Epidermal melanocyte (primary cell): ENCODE results near the gene ELOVL3.

Experiments
- DNase-seq: peaks from one replicate; pipeline ENCODE4 v3.0.0; 2011; ENCODE audit warnings: low spot score; ENCODE audit not compliant: insufficient read length

ELOVL3 gene

DNA sequence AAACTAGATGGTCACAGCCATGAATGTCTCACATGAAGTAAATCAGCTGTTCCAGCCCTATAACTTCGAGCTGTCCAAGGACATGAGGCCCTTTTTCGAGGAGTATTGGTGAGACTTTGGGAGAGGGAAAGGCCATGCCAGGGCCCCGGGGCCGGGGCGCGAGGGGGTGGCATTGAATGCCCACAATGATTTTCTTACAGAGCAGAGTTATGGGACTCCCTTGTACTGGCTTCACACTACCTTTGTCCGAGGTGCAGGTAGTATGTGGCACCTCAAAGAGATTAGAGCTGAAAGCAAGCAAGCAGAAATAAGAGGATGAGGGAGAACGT, 407 bp downstream of the ELOVL3 start:
- DNase-seq = no peak

DNA sequence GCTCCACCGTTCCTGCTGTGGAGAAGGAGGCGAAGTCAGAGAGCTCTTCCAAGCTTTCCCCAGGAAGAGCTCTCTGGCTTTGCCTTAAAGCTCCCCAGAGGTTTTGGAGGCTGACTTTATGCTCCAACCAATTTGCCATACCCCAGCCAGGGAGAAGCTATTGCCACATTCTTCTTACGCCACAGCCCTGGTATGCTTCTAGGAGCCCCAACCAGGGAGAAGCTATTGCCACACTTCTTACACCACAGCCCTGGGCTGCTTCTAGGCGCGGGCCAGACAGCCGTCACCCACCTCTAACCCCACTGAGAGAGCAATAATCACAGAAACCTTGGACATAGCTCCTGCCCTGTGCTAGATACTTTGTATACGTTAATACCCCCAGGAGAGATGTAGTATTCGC, 951 bp downstream of the ELOVL3 start:
- DNase-seq = peak; percentile 63

GRCh38 chr10:102229810-102230263, 3.7 kb downstream of the ELOVL3 start:
- peak; percentile 61 for DNase-seq

GRCh38 chr10:102230264-102230860, 4.3 kb downstream of the ELOVL3 start:
- DNase-seq = no peak

- no peak for DNase-seq
These were observed 4.8 kb downstream of the ELOVL3 start for GRCh38 chr10:102230861-102231356.

GRCh38 chr10:102231357-102232318, 5.5 kb downstream of the ELOVL3 start:
- DNase-seq = peak; percentile 52

DNA sequence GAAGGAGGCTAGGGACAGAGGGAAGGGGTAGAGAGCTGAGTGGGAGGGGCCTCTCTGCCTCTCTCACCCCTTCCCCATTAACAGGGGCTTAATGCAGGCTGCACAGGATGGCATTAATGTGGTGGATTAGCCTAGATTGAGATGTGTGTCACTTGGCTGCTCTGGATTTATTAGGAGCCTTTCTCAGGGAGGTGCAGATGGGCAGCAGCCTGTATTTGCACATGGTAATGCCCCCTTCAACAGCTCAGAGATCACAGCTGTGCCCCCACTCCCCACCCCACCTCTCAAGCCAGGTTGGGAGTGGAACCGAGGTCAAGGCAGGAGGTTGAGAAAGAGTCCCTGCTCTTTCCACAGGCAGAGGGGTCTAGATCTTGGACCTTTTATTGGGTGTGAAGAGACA, 7.9 kb downstream of the ELOVL3 start:
- no peak for DNase-seq

- DNase-seq = no peak
These were observed 8.9 kb downstream of the ELOVL3 start for GRCh38 chr10:102234888-102235597.

- no peak for DNase-seq
These were observed 9.5 kb downstream of the ELOVL3 start for GRCh38 chr10:102235598-102235920.

GRCh38 chr10:102236006-102236405, 9.9 kb downstream of the ELOVL3 start:
- no peak for DNase-seq

- DNase-seq = no peak
These were observed 11.7 kb downstream of the ELOVL3 start for GRCh38 chr10:102237711-102238252.

GRCh38 chr10:102240467-102241031, 14.4 kb downstream of the ELOVL3 start:
- no peak for DNase-seq

DNA sequence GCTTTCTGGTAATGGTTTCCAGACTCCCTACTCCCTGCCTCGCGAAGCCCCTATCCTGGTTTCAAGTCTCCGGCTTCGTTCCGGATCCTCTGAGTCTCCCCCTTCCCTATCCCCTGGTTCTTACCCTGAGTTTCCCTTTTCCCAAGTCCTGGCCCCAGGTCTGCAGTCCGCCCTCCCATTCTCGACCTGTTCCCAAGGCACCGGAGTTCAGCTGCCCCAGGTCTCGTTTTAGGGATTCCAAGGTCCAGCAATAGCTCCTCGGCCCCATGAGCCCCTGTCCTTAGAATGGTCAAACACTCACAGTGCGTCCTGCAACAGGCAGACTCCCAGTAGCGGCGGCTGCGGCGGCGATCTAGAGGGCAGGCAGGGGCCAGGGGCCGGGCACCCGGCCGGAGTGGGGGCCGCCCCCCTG, 14.9 kb downstream of the ELOVL3 start:
- no peak for DNase-seq

- DNase-seq = peak; percentile 98
These were observed 15.5 kb downstream of the ELOVL3 start, which contains the start of gene PITX3 for GRCh38 chr10:102241444-102242117. TSS of gene PITX3 (minus strand) at chr10:102241512. CDS start at chr10:102232080, 9,432 bp downstream.

- DNase-seq = no peak
These were observed 16.0 kb downstream of the ELOVL3 start for GRCh38 chr10:102242118-102242485.

DNA sequence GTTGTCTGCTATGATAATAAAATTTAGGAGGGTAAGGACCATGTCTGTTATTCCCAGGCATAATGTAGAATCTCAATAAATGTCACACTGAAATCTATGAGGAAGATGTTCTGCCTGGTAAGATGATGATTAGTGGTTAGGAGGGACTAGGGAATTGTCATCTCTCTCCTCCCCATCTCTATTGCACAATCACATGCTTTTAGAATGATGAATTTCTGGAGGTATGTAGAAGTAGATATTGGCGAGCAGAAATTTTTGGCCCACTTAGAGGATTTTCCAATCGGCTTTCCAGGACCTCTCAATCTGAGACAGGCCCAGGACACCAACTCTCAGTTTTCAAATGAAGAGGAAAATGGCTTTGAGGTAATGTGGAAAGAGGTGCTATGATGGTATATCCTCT, 17.2 kb downstream of the ELOVL3 start:
- no peak for DNase-seq

DNA sequence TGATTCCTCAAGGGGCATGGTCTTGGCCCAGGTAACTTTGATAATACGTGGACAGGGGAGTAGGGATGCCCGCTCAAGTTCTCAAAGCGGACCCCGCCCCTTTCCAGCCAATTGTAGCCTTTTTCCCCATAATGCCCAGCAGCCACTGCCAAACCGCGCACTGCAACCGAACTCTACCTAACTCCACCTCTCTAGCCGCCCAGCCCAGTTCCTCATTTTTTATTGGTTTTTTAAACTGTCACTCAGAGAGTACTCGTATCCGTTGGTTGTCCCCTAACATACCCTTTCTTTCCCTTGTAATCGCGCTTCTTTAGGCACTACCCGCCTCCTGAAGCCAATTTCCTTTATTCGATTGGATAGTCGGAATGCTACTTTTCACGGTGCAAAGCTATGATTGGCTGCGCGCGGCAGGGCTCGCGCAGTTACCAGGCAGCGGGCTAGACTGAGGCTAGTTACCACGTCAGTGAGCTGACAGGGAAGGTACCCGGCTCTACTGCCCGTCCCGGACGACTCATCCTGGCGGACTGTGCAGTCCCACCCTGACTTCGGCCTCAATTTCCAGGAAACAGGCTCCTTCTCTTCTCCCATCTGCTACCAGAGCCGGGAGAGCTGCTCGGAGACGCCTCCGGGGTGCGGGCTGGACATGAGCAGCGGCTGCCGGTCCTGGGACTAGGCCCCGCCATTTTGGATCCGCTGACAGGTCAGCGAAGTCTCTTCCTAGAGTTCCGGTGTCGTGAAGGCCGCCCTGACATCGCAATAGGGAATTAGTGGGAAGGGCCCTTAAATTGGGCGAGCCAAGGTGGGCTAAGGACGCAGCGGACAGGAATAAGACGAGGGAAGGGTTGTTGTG, 19.2 kb downstream of the ELOVL3 start, which contains the start of gene GBF1:
Gene GBF1, plus strand, starts transcription at position 451 of the 850 bp plus-strand sequence. CDS start 13,407 bp downstream, outside the sequence.
- peak; percentile 99 for DNase-seq

DNA sequence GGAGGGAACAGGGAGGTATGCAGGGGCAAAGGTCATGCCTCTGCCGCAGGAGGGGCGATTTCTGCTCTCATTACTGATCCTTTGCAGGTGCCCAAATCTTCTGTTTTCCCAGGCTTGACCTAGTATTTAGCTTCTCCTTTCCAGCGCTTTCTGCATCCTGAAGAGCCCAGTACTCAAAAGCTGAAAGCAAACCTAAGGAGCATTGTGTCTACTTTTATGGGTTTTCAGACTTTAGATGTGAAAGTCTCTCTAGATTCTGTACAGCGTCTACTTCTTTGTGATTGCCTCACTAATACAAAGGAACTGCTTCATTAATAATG, 19.8 kb downstream of the ELOVL3 start:
- no peak for DNase-seq

DNA sequence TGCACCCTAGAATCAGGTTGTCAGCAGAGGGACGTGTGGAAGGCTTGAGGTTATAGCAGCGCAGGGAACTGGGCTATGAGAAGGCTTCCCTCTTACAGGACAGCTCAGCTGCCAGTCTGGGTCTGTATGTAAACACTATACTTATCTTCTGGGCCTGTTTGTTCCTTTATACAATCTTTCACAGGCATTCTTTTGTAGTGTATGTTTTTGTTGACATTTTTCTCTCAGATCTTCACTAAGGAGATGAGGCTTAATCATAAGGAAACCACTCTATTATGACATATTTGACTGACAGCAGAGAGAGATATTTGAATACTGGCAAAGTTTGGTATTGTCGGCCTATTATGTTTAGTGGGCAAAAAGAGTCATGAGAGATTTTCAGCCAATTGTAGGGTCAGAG, 20.2 kb downstream of the ELOVL3 start:
- DNase-seq = no peak

GRCh38 chr10:102247734-102248133, 21.6 kb downstream of the ELOVL3 start:
- DNase-seq = no peak
